Stimulated activated CD4-positive, alpha-beta T cell treated with anti-CD3 and anti-CD28 coated beads, Interleukin-15, amount 100 ng/mL, for 1 hour (primary cell): Measurements from ENCODE around the gene PRKAR1B.

Source experiments
- DNase-seq, 2 donors: peaks; one replicate each; pipeline ENCODE4 v3.0.0-alpha.2; 2020; ENCODE audit warnings: low read depth in 1 of 2, low spot score in 1 of 2

PRKAR1B gene

GRCh38 chr7:741850-742249 lies 14.8 kb upstream of the PRKAR1B start:
- DNase-seq: no peak

- no peak for DNase-seq
Observed at GRCh38 chr7:741191-741671, 14.2 kb upstream of the PRKAR1B start.

DNA sequence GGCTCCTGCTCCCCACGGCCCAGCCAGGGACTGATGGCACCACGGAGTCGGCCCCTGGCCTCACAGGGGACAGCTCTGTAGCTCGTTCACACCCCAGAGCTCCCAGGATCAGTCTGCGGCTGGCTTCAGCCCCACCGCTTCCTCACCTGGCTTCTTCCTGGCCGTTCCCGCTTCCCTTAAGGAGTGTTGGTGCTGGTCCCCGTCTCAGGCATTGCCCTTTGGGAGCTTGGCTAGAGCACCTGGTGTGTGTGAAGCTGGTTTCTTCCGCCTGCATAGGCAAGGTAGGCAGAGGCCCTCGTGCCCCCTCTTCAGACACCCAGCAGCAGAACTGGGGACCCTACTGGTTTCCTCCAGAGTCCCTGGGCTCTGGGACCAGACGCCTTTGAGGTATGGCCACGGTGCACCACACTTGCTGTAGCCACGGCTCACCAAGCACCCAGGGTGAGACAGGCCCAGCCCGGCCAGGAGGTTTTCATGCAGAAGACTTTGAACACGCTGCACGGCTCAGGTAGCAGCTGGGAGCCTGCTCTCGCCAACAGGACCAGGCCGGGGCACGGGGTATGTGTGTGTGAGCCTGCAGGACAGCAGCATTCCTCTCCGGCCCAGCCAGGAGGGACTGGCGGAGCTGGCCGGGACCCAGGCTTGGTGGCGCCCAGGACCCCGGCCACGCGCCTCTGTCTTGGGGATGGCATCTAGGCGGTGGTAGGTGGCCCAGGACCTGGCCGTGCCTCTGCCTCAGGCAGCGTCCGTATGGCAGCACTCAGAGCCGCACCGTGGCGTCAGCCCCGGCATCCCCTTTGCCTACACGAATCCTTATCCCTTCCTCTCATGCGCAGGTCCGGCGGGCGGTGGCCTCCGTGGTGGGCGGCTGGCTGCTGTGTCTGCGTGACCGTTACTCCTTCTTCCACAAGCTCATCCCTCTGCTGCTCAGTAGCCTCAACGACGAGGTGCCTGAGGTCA lies 13.2 kb upstream of the PRKAR1B start:
- DNase-seq: no peak

DNA sequence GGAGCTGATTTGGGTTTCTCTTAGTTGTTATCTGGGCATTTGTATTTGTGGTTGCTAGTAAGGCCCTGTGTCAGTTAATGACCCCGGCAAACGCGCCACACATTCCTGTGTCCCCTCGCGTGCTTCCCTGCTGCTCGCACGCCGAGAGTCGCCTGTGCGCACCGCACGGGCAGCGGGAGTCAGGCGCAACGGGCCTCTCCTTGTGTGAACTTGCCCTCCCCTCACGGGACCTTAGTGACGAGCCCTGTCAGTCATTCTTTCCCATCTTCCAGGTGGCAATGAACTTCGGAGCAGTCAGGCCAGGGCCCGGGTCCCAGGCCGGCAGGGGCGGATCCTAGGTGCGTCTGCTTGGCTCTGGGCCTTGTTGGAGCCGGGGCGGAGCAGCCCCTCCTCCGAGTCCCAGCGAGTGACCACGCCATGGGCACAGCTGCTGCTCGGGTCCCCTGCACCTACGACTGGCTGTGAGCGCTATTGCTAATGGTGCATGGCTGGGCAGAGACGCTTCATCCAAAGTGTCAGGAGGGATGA lies 12.4 kb upstream of the PRKAR1B start:
- DNase-seq: no peak

DNA sequence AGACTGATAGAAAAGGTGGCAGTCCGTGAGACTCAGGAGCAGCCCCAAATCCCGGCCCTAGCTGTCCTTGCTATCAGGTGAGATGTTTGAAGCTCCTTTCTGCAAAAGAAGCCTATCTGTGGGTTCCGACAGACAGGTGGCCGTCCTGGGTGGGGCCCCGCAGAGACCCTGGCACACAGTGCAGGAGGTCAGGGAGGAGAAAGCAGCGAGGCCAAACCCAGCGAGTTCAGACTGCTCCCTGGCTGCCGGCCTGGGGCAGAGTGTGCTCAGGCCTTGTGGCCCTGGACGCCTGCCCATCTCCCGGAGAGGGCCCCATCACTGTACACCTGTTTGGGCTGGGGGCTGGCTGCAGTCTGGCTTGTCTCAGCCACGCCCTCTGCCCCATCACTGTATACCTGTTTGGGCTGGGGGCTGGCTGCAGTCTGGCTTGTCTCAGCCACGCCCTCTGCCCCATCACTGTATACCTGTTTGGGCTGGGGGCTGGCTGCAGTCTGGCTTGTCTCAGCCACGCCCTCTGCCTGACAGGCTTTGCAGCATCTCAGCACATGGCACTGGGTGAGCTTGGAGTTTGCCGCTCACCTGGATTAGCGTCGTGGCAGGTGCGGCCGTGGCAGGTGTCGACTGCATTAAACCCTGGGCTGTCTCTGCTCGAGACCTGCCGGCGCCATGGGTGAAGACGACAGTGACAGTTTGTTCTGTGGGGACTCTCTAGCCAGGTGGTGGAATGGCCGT lies 11.8 kb upstream of the PRKAR1B start:
- no peak for DNase-seq

GRCh38 chr7:738241-738640 lies 11.2 kb upstream of the PRKAR1B start:
- no peak for DNase-seq

- no peak for DNase-seq
Observed at GRCh38 chr7:734808-735207, 7.7 kb upstream of the PRKAR1B start.

DNA sequence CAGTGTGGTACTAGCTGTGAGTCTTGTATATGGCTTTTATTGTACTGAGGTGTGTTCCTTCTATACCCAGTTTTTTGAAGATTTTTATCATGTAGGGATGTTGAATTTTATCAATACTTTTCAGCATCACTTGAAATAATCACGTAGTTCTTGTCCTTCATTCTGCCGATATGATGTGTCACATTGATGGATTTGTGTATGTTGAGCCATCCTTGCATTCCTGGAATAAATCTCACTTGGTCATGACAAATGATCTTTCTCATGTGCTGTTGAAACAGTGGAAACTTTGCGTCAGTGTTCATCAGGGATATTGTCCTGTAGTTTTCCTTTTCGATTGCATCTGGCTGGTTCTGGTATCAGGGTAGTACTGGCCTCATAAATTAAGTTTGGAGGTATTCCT lies 7.1 kb upstream of the PRKAR1B start:
- DNase-seq: no peak

DNA sequence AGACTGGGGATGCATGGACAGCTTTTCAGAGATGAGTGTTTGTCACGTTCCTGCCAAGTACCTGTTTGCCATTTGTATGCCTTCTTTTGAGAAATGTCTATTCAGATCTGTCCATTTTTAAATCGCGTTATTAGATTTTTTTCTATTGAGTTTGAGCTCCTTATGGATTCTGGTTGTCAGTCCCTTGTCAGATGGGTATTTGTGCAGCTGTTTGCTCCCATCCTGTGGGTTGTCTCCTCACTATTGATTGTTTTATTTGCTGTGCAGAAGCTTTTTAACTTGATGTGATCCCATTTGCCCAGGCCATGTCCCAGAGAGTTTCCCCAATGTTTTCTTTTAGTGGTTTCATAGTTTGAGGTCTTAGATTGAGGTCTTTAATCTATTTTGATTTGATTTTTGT lies 5.5 kb upstream of the PRKAR1B start:
- no peak for DNase-seq

- DNase-seq: no peak
Observed at GRCh38 chr7:732094-732541, 5.0 kb upstream of the PRKAR1B start.

- DNase-seq: no peak
Observed at GRCh38 chr7:731440-732085, 4.5 kb upstream of the PRKAR1B start.

DNA sequence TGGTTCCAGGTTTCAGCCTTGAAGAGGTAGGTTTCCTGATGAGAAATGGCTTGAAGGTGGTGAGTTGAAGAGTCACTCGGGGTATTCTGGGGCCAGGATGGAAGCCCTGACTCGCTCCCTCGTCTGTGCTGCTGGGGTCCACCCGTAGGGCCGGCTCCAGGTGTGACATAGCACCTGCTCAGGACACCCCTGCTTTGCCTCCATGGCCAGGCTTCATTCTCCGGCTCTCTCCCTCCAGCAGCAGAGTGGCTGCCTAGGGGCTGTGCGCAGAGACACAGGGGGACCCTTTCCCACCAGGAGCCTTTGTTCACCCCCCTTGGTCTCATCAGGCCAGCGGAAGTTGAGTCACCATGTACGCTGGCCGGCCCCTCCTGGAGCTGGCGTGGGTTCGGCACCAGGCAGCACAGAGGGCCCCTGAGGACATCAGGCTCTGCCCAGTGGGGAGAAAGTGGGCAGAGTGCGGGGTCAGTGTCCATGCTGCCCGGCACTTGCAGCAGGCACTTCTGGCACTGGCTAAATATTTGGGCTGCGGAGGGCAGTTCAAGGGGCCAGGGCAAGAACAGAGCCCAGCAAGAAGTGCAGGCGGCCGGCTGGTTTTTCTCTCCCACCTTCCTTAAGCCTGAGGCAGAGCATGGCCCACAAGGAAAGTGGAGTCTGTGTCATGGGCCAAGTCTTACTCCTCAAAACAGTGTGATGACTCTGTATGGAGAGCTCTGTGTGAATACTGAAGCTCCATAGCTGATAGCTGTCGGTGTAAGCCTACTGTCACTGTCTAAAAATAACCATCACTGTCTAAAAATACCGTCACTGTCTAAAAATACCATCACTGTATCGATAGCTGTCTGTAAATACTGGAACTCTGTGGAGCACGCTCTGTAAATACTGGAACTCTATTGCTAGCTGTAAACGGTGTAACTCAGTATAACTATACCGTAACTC lies 3.7 kb upstream of the PRKAR1B start:
- no peak for DNase-seq

DNA sequence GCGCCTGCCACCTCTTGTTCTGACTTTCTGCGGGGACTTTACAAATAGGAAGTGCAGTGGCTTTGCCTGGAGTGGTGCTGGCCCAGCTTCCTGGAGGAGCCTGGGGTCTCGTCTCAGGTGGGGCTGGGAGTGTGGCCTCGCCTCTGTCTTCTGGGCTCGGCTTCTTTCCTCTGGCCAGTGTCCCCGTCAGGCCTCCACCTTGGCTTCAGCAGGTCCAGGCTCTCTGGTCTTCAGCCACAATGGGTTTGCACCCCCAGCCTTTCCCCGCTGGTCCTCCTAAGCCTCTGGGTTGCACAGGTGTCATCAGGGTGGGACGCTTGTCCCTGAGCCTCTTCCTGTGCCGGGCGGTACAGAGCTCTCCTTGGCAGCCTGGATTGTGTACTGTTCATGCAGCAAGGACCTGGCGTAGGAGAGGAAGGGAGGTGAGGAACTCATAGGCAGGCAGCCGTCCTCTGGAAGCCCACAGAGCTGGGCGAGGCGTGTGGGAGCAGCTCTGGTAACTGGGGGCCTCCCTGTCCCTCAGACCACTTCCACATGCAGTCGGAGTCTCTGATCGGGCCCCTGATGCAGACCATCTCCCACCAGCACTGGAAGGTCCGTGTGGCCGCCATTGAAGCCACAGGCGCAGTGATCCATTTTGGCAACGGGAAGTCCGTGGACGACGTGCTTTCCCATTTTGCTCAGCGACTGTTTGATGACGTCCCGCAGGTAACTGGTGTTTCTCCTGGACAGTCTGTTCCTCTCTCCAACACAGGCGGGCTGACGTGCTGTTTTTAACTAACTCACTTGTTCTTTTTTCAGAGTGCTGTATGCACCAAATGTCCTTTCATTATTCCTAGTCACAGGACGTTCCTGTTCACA lies 2.3 kb upstream of the PRKAR1B start:
- DNase-seq: no peak

GRCh38 chr7:728602-729001 lies 1.5 kb upstream of the PRKAR1B start:
- no peak for DNase-seq

DNA sequence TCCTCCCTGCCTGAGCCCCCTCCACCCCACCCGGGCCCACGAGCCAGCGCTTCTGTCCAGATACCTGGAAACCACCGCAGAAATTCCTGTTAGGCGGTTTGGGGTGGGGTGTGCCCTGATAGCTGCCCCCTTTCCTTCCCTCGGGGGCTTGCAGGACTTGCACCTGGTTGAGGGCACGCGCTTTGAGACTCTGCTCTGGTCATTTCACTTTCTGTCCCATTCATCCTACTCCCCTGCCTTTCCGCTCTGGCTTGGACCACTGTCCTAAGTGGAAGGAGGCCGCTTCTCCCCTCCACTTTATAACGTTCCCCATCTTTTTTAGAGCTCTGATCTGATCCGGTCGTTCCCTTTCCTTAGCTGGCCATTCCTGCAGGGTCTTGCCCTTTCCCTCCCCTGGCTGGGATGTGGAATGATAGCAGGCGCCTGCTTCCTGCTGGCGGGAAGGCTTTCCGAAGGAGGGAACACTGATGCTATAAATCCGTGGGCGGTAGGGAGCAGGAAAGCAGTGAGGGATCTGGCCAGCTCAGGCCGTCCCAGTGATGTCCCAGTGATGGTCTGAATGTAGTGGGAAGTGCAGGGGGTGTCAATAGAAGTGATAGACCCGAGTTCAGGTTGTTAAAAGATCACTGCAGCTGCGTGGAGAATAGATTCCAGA lies 852 bp upstream of the PRKAR1B start:
- no peak for DNase-seq

GRCh38 chr7:726854-727103 lies 302 bp downstream of the PRKAR1B start:
- no peak for DNase-seq

GRCh38 chr7:726084-726853 lies 812 bp downstream of the PRKAR1B start, which contains the start of gene DNAAF5:
Gene DNAAF5 (plus strand): TSS chr7:726699. CDS start chr7:726721, 22 bp downstream.
- peak; percentile 70 to 85 for DNase-seq
